GM18520 (cell line): Measurements from ENCODE around the gene ANKRD12.

Experiments
- ATAC-seq: cut with Tn5 transposase; IDR thresholded peaks from one replicate; pipeline ENCODE4 v1.9.1; 2021; ENCODE audit not compliant: unreplicated experiment

The ANKRD12 gene

GRCh38 chr18:9285604-9286003 lies 149.0 kb downstream of the ANKRD12 start:
- ATAC-seq: no peak

GRCh38 chr18:9287036-9287435 lies 150.5 kb downstream of the ANKRD12 start:
- no peak for ATAC-seq

DNA sequence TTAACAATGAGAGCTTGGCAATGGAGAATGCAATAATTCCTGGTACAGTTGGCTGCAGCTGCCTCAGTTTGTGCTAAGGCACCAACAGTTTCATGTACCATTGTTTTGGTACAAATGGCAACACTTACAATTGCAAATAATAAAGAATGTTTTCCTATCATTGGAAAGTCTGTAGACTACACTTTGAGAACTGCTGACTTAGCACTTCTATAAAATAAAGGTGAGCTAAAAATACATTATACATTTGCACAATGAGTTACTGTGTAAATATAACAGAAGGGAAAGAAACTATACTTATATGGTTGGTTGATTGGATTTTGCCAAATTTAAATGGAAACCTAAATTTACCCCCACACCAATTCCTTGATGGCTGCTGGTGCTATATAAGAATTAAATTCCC lies 153.1 kb downstream of the ANKRD12 start:
- ATAC-seq: no peak

DNA sequence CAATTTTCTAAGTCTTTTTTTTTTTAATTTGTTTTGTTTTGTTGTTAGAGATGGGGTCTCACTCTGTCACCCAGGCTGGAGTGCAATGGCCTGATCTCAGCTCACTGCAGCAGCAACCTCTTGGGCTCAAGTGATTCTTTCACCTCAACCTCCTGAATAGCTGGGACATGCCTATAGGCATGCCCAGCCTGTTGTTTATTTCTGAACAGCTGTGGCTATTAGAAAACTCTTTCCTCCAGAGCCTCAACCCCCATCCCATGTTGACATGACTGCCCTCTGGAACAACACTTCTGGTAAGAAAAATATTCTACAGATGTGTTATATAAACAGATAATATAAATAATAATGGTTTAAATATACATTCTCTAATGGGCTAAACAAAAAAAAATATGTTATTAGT lies 153.6 kb downstream of the ANKRD12 start:
- ATAC-seq: no peak

DNA sequence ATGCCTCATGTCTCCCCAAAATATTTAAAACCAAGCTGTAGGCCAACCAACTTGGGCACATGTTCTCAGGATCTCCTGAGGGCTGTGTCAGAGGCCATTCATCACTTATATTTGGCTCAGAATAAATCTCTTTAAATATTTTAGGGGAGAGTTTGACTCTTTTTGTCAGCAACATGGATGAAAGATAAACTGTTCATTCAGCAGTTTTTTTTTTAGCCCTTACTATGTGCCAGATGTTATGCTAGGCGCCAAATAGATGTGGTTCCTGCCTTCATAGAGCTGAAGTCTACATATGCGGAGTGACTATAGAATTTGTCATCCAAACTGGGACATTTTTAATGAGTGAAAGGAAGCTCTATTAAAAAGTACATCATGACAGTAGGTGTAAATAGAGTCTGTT lies 155.5 kb downstream of the ANKRD12 start:
- no peak for ATAC-seq

DNA sequence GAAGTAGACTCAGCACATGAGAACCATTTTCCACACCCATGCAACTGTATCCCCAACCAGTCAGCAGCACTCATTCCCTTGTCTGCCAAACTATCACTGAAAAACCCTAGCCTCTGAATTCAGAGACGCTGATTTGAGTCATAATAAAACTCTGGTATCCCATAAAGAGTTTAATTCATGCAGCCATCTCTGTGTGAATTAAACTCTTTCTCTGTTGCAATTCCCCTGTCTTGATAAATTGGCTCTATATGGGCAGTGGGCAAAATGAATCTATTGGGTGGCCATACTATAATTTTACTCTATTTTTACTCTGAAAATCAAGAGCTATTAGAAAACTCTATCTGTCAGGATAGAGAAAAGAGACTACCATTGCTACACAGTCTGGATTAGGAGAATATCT lies 157.4 kb downstream of the ANKRD12 start:
- ATAC-seq: no peak

- no peak for ATAC-seq
Measured at GRCh38 chr18:9296233-9297006, 159.8 kb downstream of the ANKRD12 start.

DNA sequence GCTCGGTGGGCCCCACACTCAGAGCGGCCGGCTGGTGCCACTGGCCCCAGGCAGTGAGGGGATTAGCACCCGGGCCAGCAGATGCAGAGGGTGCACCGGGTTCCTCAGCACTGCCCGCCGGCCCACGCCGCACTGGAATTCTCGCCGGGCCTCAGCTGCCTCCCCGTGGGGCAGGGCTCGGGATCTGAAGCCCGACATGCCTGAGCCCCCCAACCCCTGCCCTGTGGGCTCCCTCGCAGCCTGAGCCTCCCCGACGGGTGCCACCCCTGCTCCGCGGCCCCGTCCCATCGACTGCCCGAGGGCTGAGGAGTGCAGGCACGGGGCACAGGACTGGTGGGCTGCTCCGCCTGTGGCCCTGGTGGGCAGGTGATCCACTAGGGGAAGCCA lies 160.4 kb downstream of the ANKRD12 start:
- ATAC-seq: no peak

DNA sequence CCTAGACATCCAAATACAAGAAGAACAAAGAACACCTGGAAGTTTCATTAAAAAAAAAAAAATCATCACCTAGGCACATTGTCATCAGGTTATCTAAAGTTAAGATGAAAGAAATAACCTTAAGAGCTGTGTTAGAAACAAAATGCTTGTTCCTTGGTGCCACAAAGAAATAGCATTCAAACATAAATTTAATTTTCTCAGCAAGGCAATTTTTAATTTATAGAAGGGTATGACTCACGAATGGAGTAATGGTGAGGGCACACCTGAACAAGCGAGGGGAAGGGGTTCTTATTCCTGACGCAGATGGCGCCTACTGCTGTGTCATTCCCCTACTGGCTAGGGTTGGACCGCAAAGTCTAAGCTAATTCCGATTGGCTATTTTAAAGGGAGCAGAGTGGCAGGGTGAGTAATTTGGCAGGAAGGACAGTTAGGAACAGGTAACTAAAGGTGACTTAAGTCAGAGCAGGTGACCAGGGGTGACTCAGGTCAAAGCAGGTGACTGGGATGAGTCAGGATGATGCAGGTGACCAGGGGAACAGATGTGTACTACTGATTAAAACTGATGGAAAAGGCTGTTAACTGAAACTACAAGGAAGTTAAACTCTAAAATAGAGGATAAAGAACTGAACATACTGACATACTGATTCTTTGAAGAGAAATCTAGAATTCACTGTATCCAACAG lies 167.9 kb downstream of the ANKRD12 start:
- ATAC-seq: no peak

DNA sequence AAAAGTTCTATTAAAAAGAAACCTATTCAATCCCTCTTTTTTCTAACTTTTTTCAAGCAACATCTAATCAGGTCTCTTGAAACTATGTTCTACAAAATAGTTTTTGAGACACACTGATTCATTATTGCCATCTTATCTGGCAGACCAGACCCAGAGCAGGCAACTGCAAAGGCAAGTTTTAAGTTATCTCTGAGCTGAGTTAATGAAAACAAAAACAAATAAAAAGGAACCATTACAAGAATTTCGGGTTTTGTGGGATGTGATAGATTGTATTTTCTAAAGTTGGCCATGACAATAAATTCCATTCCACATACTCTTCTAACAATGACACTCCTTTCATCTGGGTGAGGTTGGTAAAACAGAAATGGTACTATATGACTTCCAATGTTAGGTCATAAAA lies 182.8 kb downstream of the ANKRD12 start:
- no peak for ATAC-seq

DNA sequence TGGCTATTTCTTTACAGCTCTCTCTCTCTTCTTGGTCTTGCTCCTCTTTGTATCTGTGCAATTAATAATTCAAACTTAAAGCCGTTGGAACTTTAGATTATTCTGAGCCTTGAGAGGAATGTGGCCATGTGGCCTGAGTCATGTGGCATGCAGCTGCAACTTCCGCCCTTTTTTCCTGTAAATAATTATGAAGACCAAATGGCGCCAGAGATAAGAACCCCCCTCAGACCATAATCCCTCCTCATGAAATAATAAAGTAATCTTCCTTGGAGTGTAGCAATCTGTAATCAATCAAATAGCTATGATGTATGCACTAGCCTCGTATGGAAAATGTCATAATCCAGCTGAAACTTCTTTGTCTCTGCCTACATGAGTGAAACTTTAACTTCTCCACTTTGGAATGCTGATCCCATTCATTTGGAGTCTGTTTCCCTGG lies 184.5 kb downstream of the ANKRD12 start:
- ATAC-seq: no peak

GRCh38 chr18:9321736-9322135 lies 185.2 kb downstream of the ANKRD12 start:
- ATAC-seq: no peak

- no peak for ATAC-seq
Measured at GRCh38 chr18:9322744-9323143, 186.2 kb downstream of the ANKRD12 start.

- no peak for ATAC-seq
Measured at GRCh38 chr18:9323750-9324445, 187.3 kb downstream of the ANKRD12 start.

DNA sequence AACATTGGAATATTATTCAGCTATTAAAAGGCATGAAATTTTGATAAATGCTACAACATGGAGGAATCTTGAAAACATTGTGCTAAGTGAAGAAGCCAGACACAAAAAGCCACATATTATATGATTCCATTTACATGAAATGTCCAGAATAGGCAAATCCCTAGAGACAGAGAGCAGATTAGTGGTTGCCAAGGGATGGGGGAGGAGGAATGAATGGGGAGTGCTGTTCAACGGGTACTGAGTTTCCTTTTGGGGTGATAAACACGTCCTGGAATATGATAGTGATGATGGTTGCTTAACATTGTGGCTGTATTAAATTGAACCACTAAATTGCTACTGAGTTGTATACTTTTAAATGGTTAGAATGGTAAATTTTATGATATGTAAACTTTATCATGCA lies 189.1 kb downstream of the ANKRD12 start:
- ATAC-seq: no peak

GRCh38 chr18:9328776-9329175 lies 192.2 kb downstream of the ANKRD12 start:
- no peak for ATAC-seq

DNA sequence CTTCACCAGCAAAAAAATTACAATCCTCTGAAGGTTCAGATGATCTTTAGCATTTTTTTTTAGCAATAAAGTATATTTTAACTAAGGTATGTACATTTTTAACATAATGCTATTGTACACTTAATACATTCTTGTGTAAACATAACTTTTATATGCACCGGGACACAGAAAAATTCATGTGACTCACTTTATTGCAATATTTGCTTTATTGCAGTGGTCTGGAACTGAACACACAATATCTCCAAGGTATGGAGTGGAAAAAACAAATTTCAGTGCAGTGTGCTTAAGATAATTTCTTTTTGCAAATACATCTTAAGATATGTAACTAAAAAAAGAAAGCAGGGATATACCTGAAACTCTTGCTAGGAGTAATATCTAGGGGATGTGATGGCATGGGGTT lies 192.9 kb downstream of the ANKRD12 start:
- no peak for ATAC-seq

- no peak for ATAC-seq
Measured at GRCh38 chr18:9330419-9330818, 193.8 kb downstream of the ANKRD12 start.

- peak; percentile 15 for ATAC-seq
Measured at GRCh38 chr18:9333441-9334328, 197.1 kb downstream of the ANKRD12 start.

DNA sequence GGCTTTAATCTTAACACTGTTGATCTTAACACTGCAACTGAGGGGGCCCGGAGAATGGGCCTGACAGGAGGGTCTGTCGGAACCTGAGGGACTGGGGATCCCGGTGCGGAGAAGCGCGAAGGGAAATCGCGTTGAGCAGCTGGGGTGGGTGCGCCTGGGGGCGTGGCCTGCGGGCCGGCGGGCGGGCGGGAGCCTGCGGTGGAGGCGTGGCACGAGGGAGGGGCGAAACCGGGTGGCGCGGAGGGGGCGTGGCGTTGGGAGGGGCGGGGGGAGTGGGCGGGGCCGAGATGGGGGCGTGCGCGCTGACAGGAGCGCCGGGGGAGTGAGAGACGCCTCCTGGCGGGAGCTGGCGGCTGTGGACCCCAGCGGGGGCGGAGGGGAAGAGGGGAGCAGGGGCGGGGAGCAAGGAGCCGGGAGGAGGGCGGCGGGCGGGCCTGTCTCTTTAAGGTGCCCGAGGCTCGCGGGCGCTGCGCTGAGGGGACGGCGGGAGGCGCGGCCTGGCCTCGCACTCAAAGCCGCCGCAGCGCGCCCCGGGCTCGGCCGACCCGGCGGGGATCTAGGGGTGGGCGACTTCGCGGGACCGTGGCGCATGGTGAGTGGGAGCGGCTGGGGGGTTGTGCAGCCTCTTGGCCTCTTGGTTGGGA lies 197.9 kb downstream of the ANKRD12 start, which contains the start of gene TWSG1:
Gene TWSG1, plus strand, starts transcription at position 445 of the 644 bp plus-strand sequence. CDS start 2,457 bp downstream, outside the sequence.
- ATAC-seq: peak; percentile 54
